ENCODE data around the gene HIBCH.

The HIBCH gene

GRCh38 chr2:190178066-190178722, 141.4 kb downstream of the HIBCH start:
- no peak overlapping the region for H3K9ac ChIP-seq
- no peak overlapping the region for H3K4me3 ChIP-seq (IDR thresholded peaks at IDR 0.05; ENCODE audit: insufficient read depth, low read depth, low read length)
- H3K79me2 ChIP-seq (ENCODE audit: insufficient read depth, low read depth), result no peaks in the 10 kb centered on the region
- H3K27me3 ChIP-seq (ENCODE audit: insufficient read depth, low read depth), result no peaks in the 10 kb centered on the region
- no peak overlapping the region for H2AFZ ChIP-seq (ENCODE audit: low read depth)
- no peaks in the 10 kb centered on the region for H4K20me1 ChIP-seq (ENCODE audit: insufficient read depth)
- H3K27ac ChIP-seq, result no peak overlapping the region
- no peak for TF ChIP-seq CTCF (conservative IDR thresholded peaks at IDR 0.05; ENCODE audit: low read depth, low read length)
- no peaks in the 10 kb centered on the region for H3K36me3 ChIP-seq (ENCODE audit: insufficient read depth)
- H3K4me2 ChIP-seq, result no peak overlapping the region
- H3K4me1 ChIP-seq (ENCODE audit: low read depth, poor library complexity, severe bottlenecking), result no peaks in the 10 kb centered on the region

GRCh38 chr2:190177249-190178040, 142.2 kb downstream of the HIBCH start:
- H3K79me2 ChIP-seq (ENCODE audit: insufficient read depth, low read depth), result no peaks in the 10 kb centered on the region
- no peaks in the 10 kb centered on the region for H3K36me3 ChIP-seq (ENCODE audit: insufficient read depth)
- H3K27ac ChIP-seq, result no peak overlapping the region
- H3K9ac ChIP-seq, result no peak overlapping the region
- no peak for TF ChIP-seq CTCF (conservative IDR thresholded peaks at IDR 0.05; ENCODE audit: low read depth, low read length)
- no peak overlapping the region for H3K4me2 ChIP-seq
- no peak overlapping the region for H3K4me3 ChIP-seq (IDR thresholded peaks at IDR 0.05; ENCODE audit: insufficient read depth, low read depth, low read length)
- H4K20me1 ChIP-seq (ENCODE audit: insufficient read depth), result no peaks in the 10 kb centered on the region
- H3K27me3 ChIP-seq (ENCODE audit: insufficient read depth, low read depth), result no peaks in the 10 kb centered on the region
- H2AFZ ChIP-seq (ENCODE audit: low read depth), result no peak overlapping the region
- no peaks in the 10 kb centered on the region for H3K4me1 ChIP-seq (ENCODE audit: low read depth, poor library complexity, severe bottlenecking)

- no peaks in the 10 kb centered on the region for H4K20me1 ChIP-seq (ENCODE audit: insufficient read depth)
- H3K27ac ChIP-seq, result no peak overlapping the region
- H3K27me3 ChIP-seq (ENCODE audit: insufficient read depth, low read depth), result no peaks in the 10 kb centered on the region
- no peak overlapping the region for H3K4me2 ChIP-seq
- no peaks in the 10 kb centered on the region for H3K36me3 ChIP-seq (ENCODE audit: insufficient read depth)
- no peak overlapping the region for H3K9ac ChIP-seq
- no peak overlapping the region for H3K4me3 ChIP-seq (IDR thresholded peaks at IDR 0.05; ENCODE audit: insufficient read depth, low read depth, low read length)
- TF ChIP-seq CTCF (conservative IDR thresholded peaks at IDR 0.05; ENCODE audit: low read depth, low read length), result no peak
- no peaks in the 10 kb centered on the region for H3K79me2 ChIP-seq (ENCODE audit: insufficient read depth, low read depth)
- H2AFZ ChIP-seq (ENCODE audit: low read depth), result no peak overlapping the region
- no peaks in the 10 kb centered on the region for H3K4me1 ChIP-seq (ENCODE audit: low read depth, poor library complexity, severe bottlenecking)
Observed at GRCh38 chr2:190173392-190173791, 146.2 kb downstream of the HIBCH start.

- no peaks in the 10 kb centered on the region for H4K20me1 ChIP-seq (ENCODE audit: insufficient read depth)
- no peak overlapping the region for H3K27ac ChIP-seq
- H3K36me3 ChIP-seq (ENCODE audit: insufficient read depth), result no peaks in the 10 kb centered on the region
- no peaks in the 10 kb centered on the region for H3K4me1 ChIP-seq (ENCODE audit: low read depth, poor library complexity, severe bottlenecking)
- H3K79me2 ChIP-seq (ENCODE audit: insufficient read depth, low read depth), result no peaks in the 10 kb centered on the region
- no peak overlapping the region for H2AFZ ChIP-seq (ENCODE audit: low read depth)
- no peak for TF ChIP-seq CTCF (conservative IDR thresholded peaks at IDR 0.05; ENCODE audit: low read depth, low read length)
- H3K27me3 ChIP-seq (ENCODE audit: insufficient read depth, low read depth), result no peaks in the 10 kb centered on the region
- H3K4me2 ChIP-seq, result no peak overlapping the region
- H3K4me3 ChIP-seq (IDR thresholded peaks at IDR 0.05; ENCODE audit: insufficient read depth, low read depth, low read length), result no peak overlapping the region
- H3K9ac ChIP-seq, result no peak overlapping the region
Observed at GRCh38 chr2:190170673-190171072, 149.0 kb downstream of the HIBCH start.
